ENCODE data around the gene ZNF695. TPM values are rescaled to one million over a fixed set of nuclear protein-coding genes. Genes with fewer than 3 reads are reported as not detected.

The ZNF695 gene
- total and polyA plus RNA-seq, 2 donors from 2014 or later = 0.44 TPM; not detected in 1

DNA sequence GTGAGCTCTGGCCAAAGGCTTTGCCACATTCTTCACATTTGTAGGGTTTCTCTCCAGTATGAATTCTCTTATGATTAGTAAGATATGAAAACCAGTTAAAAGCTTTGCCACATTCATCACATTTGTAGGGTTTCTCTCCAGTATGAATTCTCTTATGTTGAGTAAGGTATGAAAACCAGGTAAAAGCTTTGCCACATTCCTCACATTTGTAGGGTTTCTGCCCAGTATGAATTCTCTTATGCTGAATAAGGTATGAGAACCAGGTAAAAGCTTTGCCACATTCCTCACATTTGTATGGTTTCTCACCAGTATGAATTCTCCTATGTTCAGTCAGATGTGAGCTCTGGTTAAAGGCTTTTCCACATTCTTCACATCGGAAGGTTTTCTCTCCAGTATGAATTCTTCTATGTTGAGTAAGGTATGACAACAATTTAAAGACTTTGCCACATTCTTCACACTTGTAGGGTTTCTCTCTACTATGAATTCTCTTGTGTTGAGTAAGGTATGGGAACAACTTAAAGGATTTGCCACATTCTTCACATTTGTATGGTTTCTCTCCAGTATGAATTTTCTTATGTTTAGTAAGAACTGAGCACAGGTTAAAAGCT, 20.7 kb downstream of the ZNF695 start:
- FAIRE-seq (no peak), DNase-seq (no peak)
- TF ChIP-seq, protein P1, sequence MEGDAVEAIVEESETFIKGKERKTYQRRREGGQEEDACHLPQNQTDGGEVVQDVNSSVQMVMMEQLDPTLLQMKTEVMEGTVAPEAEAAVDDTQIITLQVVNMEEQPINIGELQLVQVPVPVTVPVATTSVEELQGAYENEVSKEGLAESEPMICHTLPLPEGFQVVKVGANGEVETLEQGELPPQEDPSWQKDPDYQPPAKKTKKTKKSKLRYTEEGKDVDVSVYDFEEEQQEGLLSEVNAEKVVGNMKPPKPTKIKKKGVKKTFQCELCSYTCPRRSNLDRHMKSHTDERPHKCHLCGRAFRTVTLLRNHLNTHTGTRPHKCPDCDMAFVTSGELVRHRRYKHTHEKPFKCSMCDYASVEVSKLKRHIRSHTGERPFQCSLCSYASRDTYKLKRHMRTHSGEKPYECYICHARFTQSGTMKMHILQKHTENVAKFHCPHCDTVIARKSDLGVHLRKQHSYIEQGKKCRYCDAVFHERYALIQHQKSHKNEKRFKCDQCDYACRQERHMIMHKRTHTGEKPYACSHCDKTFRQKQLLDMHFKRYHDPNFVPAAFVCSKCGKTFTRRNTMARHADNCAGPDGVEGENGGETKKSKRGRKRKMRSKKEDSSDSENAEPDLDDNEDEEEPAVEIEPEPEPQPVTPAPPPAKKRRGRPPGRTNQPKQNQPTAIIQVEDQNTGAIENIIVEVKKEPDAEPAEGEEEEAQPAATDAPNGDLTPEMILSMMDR (IDR thresholded peaks at IDR 0.05; ENCODE audit: borderline replicate concordance, extremely low read depth, insufficient read depth) = no peak
- intact Hi-C loops (cut with DNase I) = no loop called here
- H3K9me3 ChIP-seq (ENCODE audit: control insufficient read depth in 2 of 3, insufficient read depth in 1 of 3, low read length in 3 of 3) = peaks cover 5 to 68% (median 24%) of the 10 kb centered on the region in 3 donors
- H3K27me3 ChIP-seq (ENCODE audit: control insufficient read depth, insufficient read depth, low read length) = no peaks in the 10 kb centered on the region
- H3K4me3 ChIP-seq (ENCODE audit: low read length in 3 of 3) = no peak overlapping the region
- no peak overlapping the region for H3K27ac ChIP-seq (ENCODE audit: low read depth in 2 of 2, low read length in 2 of 2)
- H3K36me3 ChIP-seq (ENCODE audit: control insufficient read depth in 2 of 3, insufficient read depth in 3 of 3, low read length in 3 of 3) = peaks cover 0 to 8% (median 0%) of the 10 kb centered on the region in 3 donors
- no peak overlapping the region for H3K9ac ChIP-seq (ENCODE audit: low read length in 3 of 3)
- no peaks in the 10 kb centered on the region for H3K4me1 ChIP-seq (ENCODE audit: control insufficient read depth in 2 of 3, insufficient read depth in 2 of 3, low read depth in 1 of 3, low read length in 3 of 3)

GRCh38 chr1:246978785-246979184, 29.1 kb downstream of the ZNF695 start:
- Histone ChIP-seq H3K27me3 (ENCODE audit: control insufficient read depth, insufficient read depth, low read length) (no peaks in the 10 kb centered on the region), H3K27ac (ENCODE audit: low read depth in 2 of 2, low read length in 2 of 2) (no peak overlapping the region), H3K9ac (ENCODE audit: low read length in 3 of 3) (no peak overlapping the region), H3K4me3 (ENCODE audit: low read length in 3 of 3) (no peak overlapping the region), H3K36me3 (ENCODE audit: control insufficient read depth in 2 of 3, insufficient read depth in 3 of 3, low read length in 3 of 3) (no peaks in the 10 kb centered on the region), H3K4me1 (ENCODE audit: control insufficient read depth in 2 of 3, insufficient read depth in 2 of 3, low read depth in 1 of 3, low read length in 3 of 3) (no peaks in the 10 kb centered on the region), H3K9me3 (ENCODE audit: control insufficient read depth in 2 of 3, insufficient read depth in 1 of 3, low read length in 3 of 3) (peaks cover 0 to 15% (median 1%) of the 10 kb centered on the region in 3 donors)
- TF ChIP-seq, protein P1 (IDR thresholded peaks at IDR 0.05; ENCODE audit: borderline replicate concordance, extremely low read depth, insufficient read depth) = no peak
- FAIRE-seq = no peak
- intact Hi-C loops (cut with DNase I) = no loop called here
- no peak for DNase-seq

- Histone ChIP-seq H3K4me3 (ENCODE audit: low read length in 3 of 3) (no peak overlapping the region), H3K27me3 (ENCODE audit: control insufficient read depth, insufficient read depth, low read length) (no peaks in the 10 kb centered on the region), H3K9ac (ENCODE audit: low read length in 3 of 3) (no peak overlapping the region), H3K36me3 (ENCODE audit: control insufficient read depth in 2 of 3, insufficient read depth in 3 of 3, low read length in 3 of 3) (no peaks in the 10 kb centered on the region), H3K4me1 (ENCODE audit: control insufficient read depth in 2 of 3, insufficient read depth in 2 of 3, low read depth in 1 of 3, low read length in 3 of 3) (no peaks in the 10 kb centered on the region), H3K9me3 (ENCODE audit: control insufficient read depth in 2 of 3, insufficient read depth in 1 of 3, low read length in 3 of 3) (peaks cover 0 to 12% (median 1%) of the 10 kb centered on the region in 3 donors), H3K27ac (ENCODE audit: low read depth in 2 of 2, low read length in 2 of 2) (no peak overlapping the region)
- DNase-seq (no peak), FAIRE-seq (no peak)
- TF ChIP-seq, protein P1 (IDR thresholded peaks at IDR 0.05; ENCODE audit: borderline replicate concordance, extremely low read depth, insufficient read depth) = no peak
- intact Hi-C loops (cut with DNase I) = no loop called here
Measured at GRCh38 chr1:246978281-246978680, 29.6 kb downstream of the ZNF695 start.

GRCh38 chr1:246971969-246972368, 35.9 kb downstream of the ZNF695 start:
- Histone ChIP-seq H3K36me3 (ENCODE audit: control insufficient read depth in 2 of 3, insufficient read depth in 3 of 3, low read length in 3 of 3) (no peaks in the 10 kb centered on the region), H3K9ac (ENCODE audit: low read length in 3 of 3) (no peak overlapping the region), H3K27ac (ENCODE audit: low read depth in 2 of 2, low read length in 2 of 2) (no peak overlapping the region), H3K27me3 (ENCODE audit: control insufficient read depth, insufficient read depth, low read length) (no peaks in the 10 kb centered on the region), H3K9me3 (ENCODE audit: control insufficient read depth in 2 of 3, insufficient read depth in 1 of 3, low read length in 3 of 3) (peaks cover 0 to 6% (median 1%) of the 10 kb centered on the region in 3 donors), H3K4me1 (ENCODE audit: control insufficient read depth in 2 of 3, insufficient read depth in 2 of 3, low read depth in 1 of 3, low read length in 3 of 3) (no peaks in the 10 kb centered on the region), H3K4me3 (ENCODE audit: low read length in 3 of 3) (no peak overlapping the region)
- TF ChIP-seq, protein P1 (IDR thresholded peaks at IDR 0.05; ENCODE audit: borderline replicate concordance, extremely low read depth, insufficient read depth) = no peak
- intact Hi-C loops (cut with DNase I) = no loop called here
- DNase-seq = peak in 1 of 5 donors; percentile 33
- FAIRE-seq = no peak

Measured in kidney (tissue), 14 donors.